NCI-H128 (cell line): ENCODE measurements around the gene STRN4.
"Not testable (repeated sequence)": the region's sequence is repeated elsewhere in the genome, so short reads cannot be mapped to it uniquely, and the experiment has no call there.

ENCODE experiments used
- DNase-seq: peaks from one replicate; lab custom pipeline; 2025; ENCODE audit not compliant: unreplicated experiment; lab: John Stamatoyannopoulos, UW

Gene STRN4

GRCh38 chr19:46773018-46773399, 26.8 kb upstream of the STRN4 start:
- no peak for DNase-seq

DNA sequence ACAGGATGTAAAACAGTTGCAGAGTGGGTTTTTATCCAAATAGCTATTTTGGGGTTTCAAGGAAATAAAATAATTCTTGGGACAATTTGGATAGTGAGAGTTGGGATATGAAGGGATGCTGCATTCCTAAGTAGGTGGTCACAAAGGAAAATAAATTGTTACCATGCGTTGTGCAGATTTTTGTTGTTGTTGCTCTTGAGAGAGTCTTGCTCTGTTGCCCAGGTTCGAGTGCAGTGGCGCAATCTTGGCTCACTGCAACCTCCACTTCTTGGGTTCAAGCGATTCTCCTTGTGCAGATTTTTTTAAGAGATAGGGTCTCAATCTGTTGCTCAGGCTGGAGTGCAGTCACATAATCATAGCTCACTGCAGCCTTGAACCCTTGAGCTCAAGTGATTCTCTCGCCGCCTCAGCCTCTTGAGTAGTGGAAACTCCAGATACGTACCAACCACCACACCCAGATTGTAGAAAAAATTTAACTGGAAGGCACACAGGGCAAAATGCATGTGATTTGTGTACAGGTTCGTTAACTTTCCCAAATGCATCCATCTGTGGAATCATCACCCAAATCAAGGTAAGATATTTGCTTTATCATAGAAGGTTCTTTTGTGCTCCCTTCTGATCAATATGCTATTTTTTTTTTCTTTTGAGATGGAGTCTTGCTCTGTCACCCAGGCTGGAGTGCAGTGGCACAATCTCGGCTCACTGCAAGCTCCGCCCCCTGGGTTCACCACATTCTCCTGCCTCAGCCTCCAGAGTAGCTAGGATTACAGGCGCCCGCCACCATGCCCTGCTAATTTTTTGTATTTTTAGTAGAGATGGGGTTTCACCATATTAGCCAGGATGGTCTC, 26.1 kb upstream of the STRN4 start:
- DNase-seq = no peak

- not testable (repeated sequence) for DNase-seq
Measured at GRCh38 chr19:46768746-46769145, 22.5 kb upstream of the STRN4 start.

DNA sequence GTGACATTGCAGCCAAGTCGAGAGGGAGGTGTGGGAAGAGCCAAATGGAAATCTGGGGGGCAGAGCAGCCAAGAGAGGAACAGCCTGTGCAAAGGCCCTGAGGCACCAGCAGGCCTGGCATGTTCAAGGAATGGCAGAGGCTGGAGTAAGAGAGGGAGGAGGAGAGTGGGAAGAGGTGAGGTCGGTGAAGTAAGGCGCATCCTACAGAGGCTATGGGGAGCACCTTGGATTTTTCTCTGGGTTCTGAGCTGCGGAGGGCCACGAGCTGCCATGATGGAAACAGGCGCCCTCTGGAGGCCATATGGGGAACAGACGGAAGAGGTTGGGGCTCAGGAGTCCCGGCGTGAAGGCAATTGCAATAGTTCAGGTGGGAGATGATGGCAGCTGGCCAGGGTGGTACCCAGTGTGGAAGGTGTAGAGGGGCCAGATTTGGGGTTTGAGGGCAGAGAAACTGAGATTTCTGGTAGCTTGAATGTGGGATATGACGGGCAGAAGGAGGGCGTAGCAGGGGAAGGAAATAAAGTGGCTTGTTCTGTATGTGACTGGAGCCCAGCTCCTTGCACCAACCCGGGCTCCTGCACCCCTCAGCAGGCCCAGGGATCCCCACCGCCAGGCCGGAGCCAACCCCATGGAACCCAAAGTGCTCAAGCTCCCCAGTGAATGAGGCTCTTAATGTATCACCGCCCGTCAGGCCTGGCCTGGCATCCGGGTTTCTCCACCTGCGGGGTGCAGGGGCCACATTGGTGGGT, 20.5 kb upstream of the STRN4 start:
- no peak for DNase-seq

GRCh38 chr19:46764817-46765291, 18.6 kb upstream of the STRN4 start:
- DNase-seq = no peak

DNA sequence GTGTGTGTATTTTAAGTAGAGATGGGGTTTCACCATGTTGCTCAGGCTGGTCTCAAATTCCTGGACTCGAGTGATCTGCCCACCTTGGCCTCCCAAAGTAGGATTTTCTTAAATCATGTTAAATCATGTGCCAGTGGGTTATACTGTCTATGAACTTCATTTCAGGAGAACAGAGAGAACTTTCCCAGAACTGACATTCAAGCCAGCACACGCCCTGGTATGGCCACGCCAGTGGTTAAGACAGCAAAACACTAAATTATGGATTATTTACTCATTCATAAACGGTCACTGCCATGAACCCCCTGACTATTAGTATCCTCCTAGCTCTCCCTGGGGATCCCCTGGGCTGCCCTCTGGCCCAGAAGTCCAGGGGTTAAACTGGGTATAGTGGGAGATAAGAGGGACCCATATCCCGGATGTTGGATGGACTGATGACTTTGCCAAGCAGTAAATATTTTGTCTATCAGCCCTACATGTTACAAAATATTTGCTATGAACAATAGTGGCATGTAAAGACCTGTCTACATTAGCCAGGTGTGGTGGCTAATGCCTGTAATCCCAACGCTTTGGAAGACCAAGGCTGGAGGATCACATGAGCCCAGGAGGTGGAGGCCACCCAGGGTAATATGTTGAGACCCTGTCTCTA, 16.1 kb upstream of the STRN4 start:
- no peak for DNase-seq

- no peak for DNase-seq
Measured at GRCh38 chr19:46761418-46761831, 15.2 kb upstream of the STRN4 start.

- not testable (repeated sequence) for DNase-seq
Measured at GRCh38 chr19:46760897-46761296, 14.6 kb upstream of the STRN4 start.

GRCh38 chr19:46760363-46760762, 14.1 kb upstream of the STRN4 start:
- no peak for DNase-seq

DNA sequence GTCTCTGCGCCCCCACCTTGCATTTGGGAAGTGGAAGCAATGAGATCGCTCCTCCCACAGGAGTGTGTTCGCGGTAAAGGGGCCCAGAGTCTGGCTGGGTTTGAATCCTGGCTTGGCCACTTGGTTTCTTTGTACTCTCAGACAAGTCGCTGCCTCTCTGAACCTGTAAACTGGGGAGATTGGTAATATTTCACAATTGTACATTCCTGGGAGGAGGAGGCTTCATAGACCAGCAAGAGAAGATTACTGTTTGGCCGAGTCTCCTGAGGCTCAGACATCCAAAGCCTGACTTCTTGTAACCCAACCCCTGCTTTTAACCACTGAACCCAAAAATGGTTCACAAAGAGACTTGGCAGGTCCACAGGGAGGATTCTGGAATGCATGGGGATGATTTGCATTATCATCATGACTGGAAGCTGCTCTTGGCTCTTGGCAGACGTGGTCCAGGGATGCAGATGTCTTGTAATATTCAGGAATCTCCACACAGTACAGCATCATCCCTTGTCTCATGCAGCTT, 13.6 kb upstream of the STRN4 start:
- DNase-seq = no peak

DNA sequence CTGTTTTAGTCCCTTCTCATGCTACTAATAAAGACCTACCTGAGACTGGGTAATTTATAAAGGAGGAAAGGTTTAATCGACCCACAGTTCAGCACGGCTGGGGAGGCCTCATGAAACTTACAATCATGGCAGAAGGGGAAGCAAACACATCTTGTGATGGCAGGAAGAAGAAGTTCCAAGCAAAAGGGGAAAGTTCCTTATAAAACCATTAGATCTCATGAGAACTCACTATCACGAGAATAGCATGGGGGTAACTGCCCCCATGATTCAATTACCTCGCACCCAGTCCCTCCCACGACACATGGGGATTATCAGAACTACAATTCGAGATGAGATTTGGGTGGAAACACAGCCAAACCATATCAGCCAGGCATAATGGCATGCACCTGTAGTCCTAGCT, 13.0 kb upstream of the STRN4 start:
- no peak for DNase-seq

DNA sequence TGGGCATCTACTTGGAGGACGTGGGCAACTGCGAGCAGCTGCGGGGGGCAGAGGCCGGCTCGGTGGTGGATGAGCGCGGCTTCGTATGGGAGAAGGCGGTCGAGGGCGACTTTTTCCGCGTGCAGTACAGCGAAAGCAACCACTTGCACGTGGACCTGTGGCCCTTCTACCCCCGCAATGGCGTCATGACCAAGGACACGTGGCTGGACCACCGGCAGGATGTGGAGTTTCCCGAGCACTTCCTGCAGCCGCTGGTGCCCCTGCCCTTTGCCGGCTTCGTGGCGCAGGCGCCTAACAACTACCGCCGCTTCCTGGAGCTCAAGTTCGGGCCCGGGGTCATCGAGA, 10.3 kb upstream of the STRN4 start:
- no peak for DNase-seq

DNA sequence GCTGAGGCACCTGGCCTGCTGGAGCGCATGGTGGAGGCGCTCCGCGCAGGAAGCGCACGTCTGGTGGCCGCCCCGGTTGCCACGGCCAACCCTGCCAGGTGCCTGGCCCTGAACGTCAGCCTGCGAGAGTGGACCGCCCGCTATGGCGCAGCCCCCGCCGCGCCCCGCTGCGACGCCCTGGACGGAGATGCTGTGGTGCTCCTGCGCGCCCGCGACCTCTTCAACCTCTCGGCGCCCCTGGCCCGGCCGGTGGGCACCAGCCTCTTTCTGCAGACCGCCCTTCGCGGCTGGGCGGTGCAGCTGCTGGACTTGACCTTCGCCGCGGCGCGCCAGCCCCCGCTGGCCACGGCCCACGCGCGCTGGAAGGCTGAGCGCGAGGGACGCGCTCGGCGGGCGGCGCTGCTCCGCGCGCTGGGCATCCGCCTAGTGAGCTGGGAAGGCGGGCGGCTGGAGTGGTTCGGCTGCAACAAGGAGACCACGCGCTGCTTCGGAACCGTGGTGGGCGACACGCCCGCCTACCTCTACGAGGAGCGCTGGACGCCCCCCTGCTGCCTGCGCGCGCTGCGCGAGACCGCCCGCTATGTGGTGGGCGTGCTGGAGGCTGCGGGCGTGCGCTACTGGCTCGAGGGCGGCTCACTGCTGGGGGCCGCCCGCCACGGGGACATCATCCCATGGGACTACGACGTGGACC, 9.7 kb upstream of the STRN4 start:
- no peak for DNase-seq

DNA sequence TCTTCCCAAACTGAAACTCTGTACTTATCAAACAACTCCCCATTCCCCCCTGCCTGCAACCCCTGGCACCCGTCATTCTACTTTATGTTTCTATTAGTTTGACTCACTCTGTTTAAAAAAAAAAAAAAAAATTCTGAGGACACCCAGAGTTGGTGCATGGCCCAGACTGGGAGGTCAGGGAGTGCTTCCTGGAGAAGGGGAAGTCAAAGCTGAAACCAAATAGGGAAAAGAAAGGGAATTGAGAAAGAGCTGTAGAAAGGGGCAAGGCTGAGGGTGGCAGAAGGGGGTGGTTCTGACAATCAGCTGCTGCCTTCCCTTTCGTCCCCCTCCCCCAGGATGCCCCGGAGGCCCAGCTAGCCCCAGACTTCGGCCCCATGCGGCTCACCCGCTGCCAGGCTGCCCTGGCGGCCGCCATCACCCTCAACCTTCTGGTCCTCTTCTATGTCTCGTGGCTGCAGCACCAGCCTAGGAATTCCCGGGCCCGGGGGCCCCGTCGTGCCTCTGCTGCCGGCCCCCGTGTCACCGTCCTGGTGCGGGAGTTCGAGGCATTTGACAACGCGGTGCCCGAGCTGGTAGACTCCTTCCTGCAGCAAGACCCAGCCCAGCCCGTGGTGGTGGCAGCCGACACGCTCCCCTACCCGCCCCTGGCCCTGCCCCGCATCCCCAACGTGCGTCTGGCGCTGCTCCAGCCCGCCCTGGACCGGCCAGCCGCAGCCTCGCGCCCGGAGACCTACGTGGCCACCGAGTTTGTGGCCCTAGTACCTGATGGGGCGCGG, 9.0 kb upstream of the STRN4 start:
- no peak for DNase-seq

GRCh38 chr19:46753420-46754155, 7.3 kb upstream of the STRN4 start:
- DNase-seq = peak; percentile 62

- DNase-seq = no peak
Measured at GRCh38 chr19:46748325-46749109, 2.3 kb upstream of the STRN4 start.

DNA sequence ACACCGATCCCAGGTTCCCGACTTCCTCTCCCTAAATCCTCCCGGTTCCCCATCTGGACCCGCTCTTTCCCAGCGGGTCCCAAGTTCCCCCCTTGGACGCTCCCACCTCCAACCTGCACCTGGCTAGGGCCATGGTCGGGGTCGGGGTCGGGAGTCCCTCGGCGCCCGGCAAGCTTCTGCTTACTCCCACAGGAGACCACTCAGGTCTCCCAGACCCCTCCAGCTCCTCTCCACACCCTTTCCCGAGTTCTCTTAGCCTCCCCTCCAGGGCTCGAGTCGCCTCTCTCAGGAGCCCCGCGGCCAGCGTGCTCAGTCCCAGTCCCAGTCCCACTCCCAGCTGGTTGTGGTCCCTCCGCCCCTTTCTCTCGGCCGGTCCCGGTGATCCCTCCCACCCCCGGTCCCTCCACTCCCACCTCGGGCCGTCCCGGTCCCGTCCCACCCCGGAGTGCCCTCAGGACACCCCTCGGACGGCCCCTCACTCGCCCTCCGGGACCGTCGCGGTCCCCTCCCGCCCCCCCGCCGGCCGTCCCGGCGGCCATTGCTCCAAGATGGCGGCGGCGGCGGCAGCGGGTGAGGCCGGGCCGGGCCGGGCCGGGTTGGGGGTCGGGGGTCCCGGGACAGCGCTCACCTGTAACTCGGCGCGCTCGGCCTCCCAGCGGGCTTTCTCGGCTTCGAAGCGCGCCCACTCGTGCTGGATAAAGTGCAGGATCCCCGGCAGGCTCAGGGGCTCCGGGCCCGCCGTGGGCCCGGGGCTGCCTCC, 549 bp downstream of the STRN4 start, which contains the start of gene FKRP:
Gene FKRP, plus strand, starts transcription at position 537 of the 760 bp plus-strand sequence. CDS start 9,394 bp downstream, outside the sequence.
- DNase-seq = no peak

GRCh38 chr19:46745030-46745429, 1.2 kb downstream of the STRN4 start:
- DNase-seq = no peak
